PFSK-1 (cell line): Measurements from ENCODE around the gene CACYBP.

Experiments used
- FOXP2 ChIP-seq: optimal IDR thresholded peaks from 2 replicates; pipeline ENCODE3; 2011; ENCODE audit warnings: borderline replicate concordance, control low read depth, inconsistent platforms; ENCODE audit not compliant: insufficient read depth; ENCODE audit errors: extremely low read length, extremely low read depth
- POLR2AphosphoS5 ChIP-seq: IDR thresholded peaks from 2 replicates; pipeline ENCODE4 v1.6.1; 2012; ENCODE audit warnings: low read depth, mild to moderate bottlenecking, control low read depth, low read length, moderate library complexity
- SIN3A ChIP-seq: IDR thresholded peaks from 2 replicates; pipeline ENCODE4 v1.6.1; 2012; ENCODE audit warnings: mild to moderate bottlenecking, low read length, moderate library complexity, borderline replicate concordance; ENCODE audit not compliant: insufficient read depth
- TAF1 ChIP-seq: IDR thresholded peaks from 2 replicates; pipeline ENCODE4 v1.6.1; 2012; ENCODE audit warnings: low read length, control low read depth, borderline replicate concordance; ENCODE audit not compliant: insufficient read depth
- TF ChIP-seq, protein P1 (sequence below), 2 experiments: IDR thresholded peaks; 2 replicates each; pipeline versions ENCODE4 v1.6.1 to v1.8.0; 2011 to 2012; ENCODE audit warnings: low read depth in 2 of 2, low read length in 2 of 2, control low read depth in 1 of 2, inconsistent platforms in 1 of 2, mild to moderate bottlenecking in 1 of 2, moderate library complexity in 1 of 2; ENCODE audit not compliant: insufficient read depth in 1 of 2

The CACYBP gene

DNA sequence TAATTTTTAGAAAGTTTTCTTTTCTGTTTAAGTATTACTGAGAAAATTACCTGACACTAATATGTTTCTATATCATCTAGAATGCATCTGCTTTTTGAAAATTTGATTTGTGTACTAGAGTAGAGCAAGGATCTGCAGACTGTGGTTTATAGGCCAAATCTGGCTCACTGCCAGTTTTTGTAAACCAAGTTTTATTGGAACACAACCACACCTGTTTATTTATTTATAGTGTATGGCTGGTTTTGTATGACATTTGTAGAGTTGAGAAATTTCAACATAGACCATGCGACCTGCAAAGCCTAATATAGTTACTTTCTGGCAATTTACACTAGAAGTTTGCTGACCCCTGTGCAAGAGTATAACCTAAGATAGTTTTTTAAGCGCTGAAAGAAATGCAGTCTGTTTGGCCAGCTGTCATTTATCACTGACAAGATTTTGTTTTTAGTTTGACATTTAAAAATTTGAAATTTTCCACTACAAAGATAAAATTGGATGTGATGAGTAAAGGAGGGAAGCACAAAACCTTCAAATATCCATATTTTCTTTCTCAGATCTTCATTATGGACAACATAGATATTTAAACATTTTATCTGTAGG, 36.1 kb upstream of the CACYBP start:
- no peak for TF ChIP-seq SIN3A
- TF ChIP-seq, protein P1, sequence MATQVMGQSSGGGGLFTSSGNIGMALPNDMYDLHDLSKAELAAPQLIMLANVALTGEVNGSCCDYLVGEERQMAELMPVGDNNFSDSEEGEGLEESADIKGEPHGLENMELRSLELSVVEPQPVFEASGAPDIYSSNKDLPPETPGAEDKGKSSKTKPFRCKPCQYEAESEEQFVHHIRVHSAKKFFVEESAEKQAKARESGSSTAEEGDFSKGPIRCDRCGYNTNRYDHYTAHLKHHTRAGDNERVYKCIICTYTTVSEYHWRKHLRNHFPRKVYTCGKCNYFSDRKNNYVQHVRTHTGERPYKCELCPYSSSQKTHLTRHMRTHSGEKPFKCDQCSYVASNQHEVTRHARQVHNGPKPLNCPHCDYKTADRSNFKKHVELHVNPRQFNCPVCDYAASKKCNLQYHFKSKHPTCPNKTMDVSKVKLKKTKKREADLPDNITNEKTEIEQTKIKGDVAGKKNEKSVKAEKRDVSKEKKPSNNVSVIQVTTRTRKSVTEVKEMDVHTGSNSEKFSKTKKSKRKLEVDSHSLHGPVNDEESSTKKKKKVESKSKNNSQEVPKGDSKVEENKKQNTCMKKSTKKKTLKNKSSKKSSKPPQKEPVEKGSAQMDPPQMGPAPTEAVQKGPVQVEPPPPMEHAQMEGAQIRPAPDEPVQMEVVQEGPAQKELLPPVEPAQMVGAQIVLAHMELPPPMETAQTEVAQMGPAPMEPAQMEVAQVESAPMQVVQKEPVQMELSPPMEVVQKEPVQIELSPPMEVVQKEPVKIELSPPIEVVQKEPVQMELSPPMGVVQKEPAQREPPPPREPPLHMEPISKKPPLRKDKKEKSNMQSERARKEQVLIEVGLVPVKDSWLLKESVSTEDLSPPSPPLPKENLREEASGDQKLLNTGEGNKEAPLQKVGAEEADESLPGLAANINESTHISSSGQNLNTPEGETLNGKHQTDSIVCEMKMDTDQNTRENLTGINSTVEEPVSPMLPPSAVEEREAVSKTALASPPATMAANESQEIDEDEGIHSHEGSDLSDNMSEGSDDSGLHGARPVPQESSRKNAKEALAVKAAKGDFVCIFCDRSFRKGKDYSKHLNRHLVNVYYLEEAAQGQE (IDR thresholded peaks at IDR 0.05; ENCODE audit: insufficient read depth in 1 of 2, low read depth in 2 of 2, low read length in 2 of 2) = no peak
- no peak for TF ChIP-seq POLR2AphosphoS5
- no peak for TF ChIP-seq FOXP2
- TF ChIP-seq TAF1 = no peak

GRCh38 chr1:174964261-174964971, 35.3 kb upstream of the CACYBP start:
- TF ChIP-seq FOXP2 (no peak), POLR2AphosphoS5 (no peak), SIN3A (no peak), TAF1 (no peak)
- TF ChIP-seq, protein P1 (IDR thresholded peaks at IDR 0.05; ENCODE audit: insufficient read depth in 1 of 2, low read depth in 2 of 2, low read length in 2 of 2) = no peak

DNA sequence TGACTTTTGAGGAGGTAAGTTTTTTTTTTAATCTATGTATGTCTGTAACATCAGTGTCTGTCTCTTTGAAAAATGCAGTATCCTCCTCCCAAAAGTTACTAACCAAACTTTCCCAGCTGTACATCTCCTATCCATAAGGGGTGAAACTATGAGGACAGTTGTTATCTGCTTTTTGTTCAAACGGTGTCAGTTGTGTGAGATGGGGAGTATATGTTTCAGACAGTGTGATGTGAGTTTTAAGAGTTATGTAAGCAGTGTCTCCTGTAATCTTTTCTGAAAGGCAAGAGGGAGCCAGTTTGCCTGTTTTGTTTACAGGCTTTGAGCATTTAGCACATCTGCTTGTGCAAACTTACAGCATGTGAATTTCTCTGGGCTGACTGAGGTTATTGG, 34.8 kb upstream of the CACYBP start:
- TF ChIP-seq SIN3A = no peak

GRCh38 chr1:174965362-174966007, 34.3 kb upstream of the CACYBP start:
- TF ChIP-seq FOXP2 = no peak
- TF ChIP-seq POLR2AphosphoS5 = no peak
- no peak for TF ChIP-seq TAF1
- no peak for TF ChIP-seq SIN3A
- TF ChIP-seq, protein P1 (IDR thresholded peaks at IDR 0.05; ENCODE audit: insufficient read depth in 1 of 2, low read depth in 2 of 2, low read length in 2 of 2) = no peak

DNA sequence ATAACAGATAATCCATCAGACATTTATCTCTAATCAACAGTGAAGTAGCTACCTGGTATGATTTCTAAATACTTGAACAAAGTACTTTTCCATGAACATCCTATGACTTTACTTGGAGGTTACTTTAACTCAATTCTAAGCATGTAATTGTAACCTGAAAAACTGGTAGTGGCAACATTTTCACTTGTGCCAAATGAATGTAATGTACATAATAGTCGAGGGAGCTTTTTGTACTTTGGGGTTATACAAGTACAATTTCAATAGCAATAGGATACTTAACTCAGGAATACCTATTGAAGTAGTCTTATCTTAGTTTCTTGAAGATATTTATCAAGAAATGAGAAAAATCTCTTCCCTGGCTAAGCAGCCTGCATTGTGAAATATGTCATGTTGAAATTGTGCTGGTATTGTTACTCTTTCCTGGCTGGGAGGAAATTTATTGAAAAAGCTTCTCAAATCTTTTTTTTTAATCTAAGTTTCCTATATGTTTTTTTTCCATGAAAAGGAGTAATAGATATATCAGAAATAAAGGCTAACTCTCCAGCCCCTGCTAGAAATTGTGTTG, 33.7 kb upstream of the CACYBP start:
- TF ChIP-seq POLR2AphosphoS5 = no peak
- TF ChIP-seq, protein P1 (IDR thresholded peaks at IDR 0.05; ENCODE audit: insufficient read depth in 1 of 2, low read depth in 2 of 2, low read length in 2 of 2) = no peak
- no peak for TF ChIP-seq FOXP2
- no peak for TF ChIP-seq SIN3A
- TF ChIP-seq TAF1 = no peak
